ENCODE results near the gene POLR2L. TPM values are rescaled to one million over a fixed set of nuclear protein-coding genes. Genes with fewer than 3 reads are reported as not detected.

The POLR2L gene
- total RNA-seq, 1 donor from 2014 or later = 76.7 TPM

DNA sequence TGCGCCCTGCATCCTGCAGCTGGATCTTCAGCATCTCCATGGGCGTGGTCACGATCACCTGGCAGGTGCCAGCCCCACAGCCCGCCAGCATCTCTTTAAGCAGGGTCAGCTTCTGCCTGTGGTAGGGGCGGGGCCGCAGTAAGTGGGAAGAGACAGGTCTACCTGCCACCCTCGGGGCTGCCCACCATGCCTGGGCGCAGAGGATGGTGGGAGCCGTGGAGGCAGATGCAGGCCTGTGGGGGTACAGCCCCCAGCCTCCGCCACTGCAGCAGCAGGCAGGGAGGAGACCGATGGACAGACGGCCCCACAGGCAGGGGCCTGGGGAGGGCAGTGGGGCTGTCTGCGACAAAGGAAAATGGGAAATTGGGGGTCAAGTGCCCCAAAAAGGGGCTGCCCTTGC is 49.5 kb downstream of the POLR2L start:
- Mint-ChIP-seq H3K4me1 (ENCODE audit: unreplicated experiment) (no peaks in the 10 kb centered on the region), H3K36me3 (ENCODE audit: low read depth, unreplicated experiment) (no peaks in the 10 kb centered on the region), H3K27me3 (ENCODE audit: unreplicated experiment) (peaks cover 10% of the 10 kb centered on the region), H3K27ac (ENCODE audit: unreplicated experiment) (no peak overlapping the region), H3K4me3 (ENCODE audit: unreplicated experiment) (no peak overlapping the region), H3K9me3 (ENCODE audit: unreplicated experiment) (no peaks in the 10 kb centered on the region)
- no peak for DNase-seq (ENCODE audit: low spot score)
- TF ChIP-seq, protein P1, sequence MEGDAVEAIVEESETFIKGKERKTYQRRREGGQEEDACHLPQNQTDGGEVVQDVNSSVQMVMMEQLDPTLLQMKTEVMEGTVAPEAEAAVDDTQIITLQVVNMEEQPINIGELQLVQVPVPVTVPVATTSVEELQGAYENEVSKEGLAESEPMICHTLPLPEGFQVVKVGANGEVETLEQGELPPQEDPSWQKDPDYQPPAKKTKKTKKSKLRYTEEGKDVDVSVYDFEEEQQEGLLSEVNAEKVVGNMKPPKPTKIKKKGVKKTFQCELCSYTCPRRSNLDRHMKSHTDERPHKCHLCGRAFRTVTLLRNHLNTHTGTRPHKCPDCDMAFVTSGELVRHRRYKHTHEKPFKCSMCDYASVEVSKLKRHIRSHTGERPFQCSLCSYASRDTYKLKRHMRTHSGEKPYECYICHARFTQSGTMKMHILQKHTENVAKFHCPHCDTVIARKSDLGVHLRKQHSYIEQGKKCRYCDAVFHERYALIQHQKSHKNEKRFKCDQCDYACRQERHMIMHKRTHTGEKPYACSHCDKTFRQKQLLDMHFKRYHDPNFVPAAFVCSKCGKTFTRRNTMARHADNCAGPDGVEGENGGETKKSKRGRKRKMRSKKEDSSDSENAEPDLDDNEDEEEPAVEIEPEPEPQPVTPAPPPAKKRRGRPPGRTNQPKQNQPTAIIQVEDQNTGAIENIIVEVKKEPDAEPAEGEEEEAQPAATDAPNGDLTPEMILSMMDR (IDR thresholded peaks at IDR 0.05; ENCODE audit: unreplicated experiment) = no peak

DNA sequence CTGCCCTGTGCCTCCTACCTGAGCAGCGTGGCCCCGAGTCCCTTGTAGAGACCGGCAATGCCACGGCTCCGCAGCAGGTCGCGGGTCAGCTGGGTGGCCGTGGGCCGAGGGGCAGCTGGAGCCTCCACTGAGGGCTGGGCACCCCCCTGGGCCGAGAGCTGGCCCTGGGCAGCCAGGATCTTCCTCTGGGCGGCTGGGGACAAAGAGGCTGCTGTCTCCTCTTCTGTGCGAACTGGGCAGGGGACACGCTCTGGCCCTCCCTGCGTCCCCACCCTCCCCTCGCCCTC is 49.9 kb downstream of the POLR2L start:
- no peaks in the 10 kb centered on the region for H3K9me3 Mint-ChIP-seq (ENCODE audit: unreplicated experiment)
- TF ChIP-seq, protein P1 (IDR thresholded peaks at IDR 0.05; ENCODE audit: unreplicated experiment) = no peak
- no peak overlapping the region for H3K4me3 Mint-ChIP-seq (ENCODE audit: unreplicated experiment)
- no peaks in the 10 kb centered on the region for H3K4me1 Mint-ChIP-seq (ENCODE audit: unreplicated experiment)
- no peaks in the 10 kb centered on the region for H3K36me3 Mint-ChIP-seq (ENCODE audit: low read depth, unreplicated experiment)
- no peak for DNase-seq (ENCODE audit: low spot score)
- peaks cover 11% of the 10 kb centered on the region for H3K27me3 Mint-ChIP-seq (ENCODE audit: unreplicated experiment)
- no peak overlapping the region for H3K27ac Mint-ChIP-seq (ENCODE audit: unreplicated experiment)

DNA sequence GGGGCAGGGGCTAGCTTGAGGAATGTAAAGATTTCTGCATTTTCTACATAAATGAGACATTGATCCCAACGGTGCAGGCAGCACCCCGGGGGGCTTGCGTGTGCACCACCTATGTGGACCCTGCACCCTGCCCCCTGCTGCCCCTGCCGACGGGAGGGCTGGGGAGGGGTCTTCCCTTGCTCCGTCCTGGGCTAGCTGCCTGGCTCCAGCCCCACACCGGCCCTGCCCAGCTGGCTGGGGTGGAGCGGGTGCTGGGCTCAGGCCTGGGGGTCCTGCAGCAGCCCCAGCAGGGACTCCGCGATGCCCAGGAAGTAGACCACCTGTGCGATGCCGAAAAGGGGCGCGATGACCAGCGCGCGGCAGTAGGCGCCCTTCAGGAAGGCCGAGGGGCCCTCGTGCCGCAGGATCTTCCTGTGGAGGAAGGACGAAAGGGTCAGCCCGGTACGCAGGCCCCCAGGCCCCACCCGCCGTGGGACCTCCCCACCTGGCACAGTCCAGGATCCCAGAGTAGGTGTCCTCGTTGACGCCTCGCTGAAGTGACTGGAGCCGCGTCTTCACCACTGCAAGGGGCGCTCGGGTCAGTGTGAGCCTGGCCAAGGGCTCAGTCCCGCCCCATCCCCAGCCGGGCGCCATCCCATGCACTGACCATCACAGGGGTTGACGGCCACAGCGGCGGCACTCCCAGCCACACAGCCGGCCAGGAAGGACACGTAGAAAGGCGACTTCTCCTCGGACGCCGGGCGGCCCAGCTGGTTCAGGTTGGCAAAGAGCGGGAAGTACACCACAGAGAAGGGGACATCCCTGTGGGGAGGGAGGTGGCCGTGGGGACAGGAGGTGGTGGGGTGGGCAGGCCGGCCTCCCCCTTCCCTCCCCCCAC is 50.4 kb downstream of the POLR2L start:
- Mint-ChIP-seq H3K4me3 (ENCODE audit: unreplicated experiment) (no peak overlapping the region), H3K27me3 (ENCODE audit: unreplicated experiment) (peaks cover 11% of the 10 kb centered on the region), H3K36me3 (ENCODE audit: low read depth, unreplicated experiment) (no peaks in the 10 kb centered on the region), H3K9me3 (ENCODE audit: unreplicated experiment) (no peaks in the 10 kb centered on the region), H3K27ac (ENCODE audit: unreplicated experiment) (no peak overlapping the region), H3K4me1 (ENCODE audit: unreplicated experiment) (no peaks in the 10 kb centered on the region)
- TF ChIP-seq, protein P1 (IDR thresholded peaks at IDR 0.05; ENCODE audit: unreplicated experiment) = no peak
- no peak for DNase-seq (ENCODE audit: low spot score)

DNA sequence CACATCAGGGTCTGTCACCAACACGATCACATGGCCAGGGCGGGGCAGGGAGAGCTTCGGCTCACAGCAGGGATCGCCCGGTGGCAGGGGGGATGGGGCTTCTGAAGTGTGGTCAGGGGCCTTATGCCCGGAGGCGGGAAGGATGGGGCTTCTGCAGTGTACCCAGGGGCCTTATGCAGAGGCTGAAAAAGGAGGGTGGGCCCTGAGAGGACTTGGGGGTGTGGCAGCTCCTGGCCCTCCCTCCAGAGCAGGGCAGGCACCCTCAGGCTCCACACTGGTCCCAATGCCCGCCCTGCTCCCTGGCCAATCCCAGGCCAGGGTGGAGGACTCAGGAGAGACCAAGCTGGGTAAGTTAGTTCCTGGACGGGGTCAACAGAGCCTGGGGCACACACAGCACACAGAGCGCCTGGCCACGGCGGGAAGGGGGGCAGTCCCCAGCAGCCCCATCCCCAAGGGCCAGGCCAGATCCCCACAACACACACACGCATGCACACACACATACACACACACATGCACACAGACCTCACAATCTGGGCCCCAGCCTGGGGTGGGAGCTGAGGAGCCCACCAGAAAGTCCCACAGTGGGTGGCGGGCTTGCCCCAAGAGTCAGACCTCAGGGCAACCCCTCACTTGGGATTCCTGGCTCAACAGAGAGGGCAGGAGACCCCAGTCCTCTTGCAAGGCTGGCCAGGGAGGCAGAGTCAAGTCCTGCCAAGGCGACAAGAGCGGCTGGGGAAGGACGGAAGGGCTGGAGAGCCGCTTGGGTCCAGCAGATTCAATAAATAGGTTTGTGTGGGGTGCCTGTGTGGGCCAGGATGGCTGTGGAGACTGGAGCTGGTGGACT is 51.4 kb downstream of the POLR2L start:
- Mint-ChIP-seq H3K4me1 (ENCODE audit: unreplicated experiment) (no peaks in the 10 kb centered on the region), H3K27me3 (ENCODE audit: unreplicated experiment) (peaks cover 9% of the 10 kb centered on the region), H3K27ac (ENCODE audit: unreplicated experiment) (no peak overlapping the region), H3K36me3 (ENCODE audit: low read depth, unreplicated experiment) (no peaks in the 10 kb centered on the region), H3K4me3 (ENCODE audit: unreplicated experiment) (no peak overlapping the region), H3K9me3 (ENCODE audit: unreplicated experiment) (no peaks in the 10 kb centered on the region)
- no peak for DNase-seq (ENCODE audit: low spot score)
- TF ChIP-seq, protein P1 (IDR thresholded peaks at IDR 0.05; ENCODE audit: unreplicated experiment) = no peak

DNA sequence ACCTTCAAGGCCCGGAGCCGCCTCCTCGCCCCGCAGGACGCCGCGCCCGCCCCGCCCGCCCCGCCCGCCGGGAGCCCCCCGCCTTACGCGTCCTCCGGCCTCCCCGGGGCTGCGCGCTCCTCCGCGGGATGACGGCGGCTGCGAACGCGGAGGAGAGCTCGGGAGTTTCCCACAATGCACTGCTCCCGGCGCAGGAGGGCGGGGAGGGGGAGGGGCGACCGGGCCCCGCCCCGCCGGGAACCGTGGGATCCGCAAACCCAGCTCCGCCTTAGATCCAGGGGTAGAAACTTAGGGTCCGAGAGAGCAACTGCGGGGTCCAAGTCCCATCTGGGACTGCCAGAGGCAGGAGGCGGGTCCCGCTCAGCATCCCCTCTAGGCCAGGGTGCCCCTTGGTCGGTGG is 52.4 kb downstream of the POLR2L start, which contains the start of gene CEND1:
TSS of gene CEND1 (minus strand) at position 148 of the 400 bp plus-strand sequence. CDS start 1,514 bp downstream, outside the sequence.
- DNase-seq (ENCODE audit: low spot score) = peak; percentile 48
- TF ChIP-seq, protein P1 (IDR thresholded peaks at IDR 0.05; ENCODE audit: unreplicated experiment) = no peak
- H3K4me1 Mint-ChIP-seq (ENCODE audit: unreplicated experiment) = no peaks in the 10 kb centered on the region
- H3K36me3 Mint-ChIP-seq (ENCODE audit: low read depth, unreplicated experiment) = no peaks in the 10 kb centered on the region
- H3K4me3 Mint-ChIP-seq (ENCODE audit: unreplicated experiment) = no peak within 1 kb of the TSS
- peaks cover 14% of the 10 kb centered on the region for H3K27me3 Mint-ChIP-seq (ENCODE audit: unreplicated experiment)
- H3K9me3 Mint-ChIP-seq (ENCODE audit: unreplicated experiment) = no peaks in the 10 kb centered on the region
- H3K27ac Mint-ChIP-seq (ENCODE audit: unreplicated experiment) = no peak within 1 kb of the TSS

Measured in endothelial cell (in vitro differentiated cells).